Liver (tissue), 9 donors: ENCODE data around the gene NIT2. TPM values are rescaled to one million over a fixed set of nuclear protein-coding genes. Genes with fewer than 3 reads are reported as not detected.

Experiments
- DNase-seq: peaks from one replicate; pipeline ENCODE4 v3.0.0-alpha.2; 2017; ENCODE audit warnings: low spot score
- H3K27ac ChIP-seq, 2 donors: one replicate each; pipeline ENCODE4 v1.7.0; 2013; ENCODE audit warnings: inconsistent platforms in 2 of 2, low read length in 2 of 2, control low read depth in 1 of 2, low read depth in 1 of 2, mild to moderate bottlenecking in 1 of 2
- H3K27me3 ChIP-seq, 4 donors: one replicate each; pipeline versions ENCODE4 v1.6.1 to v1.7.0; 2013; ENCODE audit warnings: low read length in 3 of 4, inconsistent platforms in 1 of 4, mild to moderate bottlenecking in 1 of 4, moderate library complexity in 1 of 4; ENCODE audit not compliant: control insufficient read depth in 4 of 4, insufficient read depth in 4 of 4
- H3K36me3 ChIP-seq, 4 donors: one replicate each; pipeline versions ENCODE4 v1.6.1 to v1.7.0; 2013; ENCODE audit warnings: low read length in 3 of 4, mild to moderate bottlenecking in 3 of 4, low read depth in 1 of 4, moderate library complexity in 1 of 4; ENCODE audit not compliant: control insufficient read depth in 4 of 4, insufficient read depth in 3 of 4
- H3K4me1 ChIP-seq, 4 donors: one replicate each; pipeline versions ENCODE4 v1.6.1 to v1.7.0; 2013; ENCODE audit warnings: low read length in 3 of 4, mild to moderate bottlenecking in 3 of 4, moderate library complexity in 1 of 4; ENCODE audit not compliant: control insufficient read depth in 4 of 4, insufficient read depth in 4 of 4
- H3K4me3 ChIP-seq, 3 donors: one replicate each; pipeline versions ENCODE4 v1.6.1 to v1.7.0; 2013; ENCODE audit warnings: low read length in 3 of 3, control low read depth in 1 of 3, low read depth in 1 of 3, mild to moderate bottlenecking in 1 of 3
- H3K9ac ChIP-seq, 2 donors: one replicate each; pipeline ENCODE4 v1.7.0; 2013; ENCODE audit warnings: low read length in 2 of 2, mild to moderate bottlenecking in 2 of 2, moderate library complexity in 2 of 2, control low read depth in 1 of 2, low read depth in 1 of 2
- H3K9me3 ChIP-seq, 4 donors: one replicate each; pipeline versions ENCODE4 v1.6.1 to v1.7.0; 2013; ENCODE audit warnings: low read length in 3 of 4; ENCODE audit not compliant: control insufficient read depth in 4 of 4
- CTCF ChIP-seq: fragments of 150-350 bp; IDR thresholded peaks from 2 replicates; pipeline ENCODE4 v1.5.1; 2017; ENCODE audit warnings: improper control_type of control experiment, low read depth, low read length; ENCODE audit not compliant: missing input control
- EGR1 ChIP-seq, 2 donors: IDR thresholded peaks; 2 replicates each; pipeline ENCODE4 v1.6.1; 2016 to 2018; ENCODE audit warnings: antibody characterized with exemption in 2 of 2, low read depth in 2 of 2
- FOXA1 ChIP-seq: IDR thresholded peaks from 2 replicates; pipeline ENCODE4 v1.6.1; 2016; ENCODE audit warnings: antibody characterized with exemption
- HNF4A ChIP-seq, 2 donors: conservative IDR thresholded peaks; 2 replicates each; pipeline ENCODE4 v1.6.1; 2016; ENCODE audit warnings: antibody characterized with exemption in 2 of 2, mild to moderate bottlenecking in 2 of 2
- HNF4G ChIP-seq: IDR thresholded peaks from 2 replicates; pipeline ENCODE4 v1.6.1; 2016; ENCODE audit warnings: antibody characterized with exemption
- MAX ChIP-seq: IDR thresholded peaks from 2 replicates; pipeline ENCODE4 v1.6.1; 2016; ENCODE audit warnings: antibody characterized with exemption
- RAD21 ChIP-seq, 2 donors: IDR thresholded peaks; 2 replicates each; pipeline ENCODE4 v1.6.1; 2016; ENCODE audit warnings: antibody characterized with exemption in 2 of 2, mild to moderate bottlenecking in 2 of 2
- RXRA ChIP-seq, 2 donors: IDR thresholded peaks; 2 replicates each; pipeline ENCODE4 v1.6.1; 2017 to 2018; ENCODE audit warnings: antibody characterized with exemption in 2 of 2, mild to moderate bottlenecking in 1 of 2
- SP1 ChIP-seq: IDR thresholded peaks from 2 replicates; pipeline ENCODE4 v1.6.1; 2018; ENCODE audit warnings: antibody characterized with exemption, mild to moderate bottlenecking
- TAF1 ChIP-seq: conservative IDR thresholded peaks from 2 replicates; pipeline ENCODE4 v1.6.1; 2016; ENCODE audit warnings: antibody characterized with exemption, mild to moderate bottlenecking
- YY1 ChIP-seq: IDR thresholded peaks from 2 replicates; pipeline ENCODE4 v1.6.1; 2016; ENCODE audit warnings: antibody characterized with exemption, mild to moderate bottlenecking
- WGBS: extraction: QIAGEN DNeasy Blood & Tissue Kit; methylation state at CpG from one replicate; pipeline ENCODE4 v1.1.7; 2013; 5-methylcytosine and 5-hydroxymethylcytosine counted together
- polyA plus RNA-seq, 2 donors: library from polyadenylated mRNA; stranded (reverse) in 1 of 2; unstranded in 1 of 2; fragments of 200-250 nt in 1 of 2; fragments of >200 nt in 1 of 2; fragmentation: Nextera tagmentation in 1 of 2; extraction: Ambion mirVana in 1 of 2; gene quantifications; one replicate each; pipeline versions ENCODE4 v1.2.1 to v1.2.3, GENCODE V29; 2013 to 2015
- total RNA-seq, 2 donors: library from RNA; depleted of rRNA; stranded (reverse); fragments of >200 nt; gene quantifications; one replicate each; pipeline ENCODE4 v1.2.3, GENCODE V29; 2014
- TF ChIP-seq, protein P1 (sequence below): IDR thresholded peaks from 2 replicates; pipeline ENCODE4 v1.6.1; 2016; ENCODE audit warnings: antibody characterized with exemption
- TF ChIP-seq, protein P2 (sequence below): IDR thresholded peaks from 2 replicates; pipeline ENCODE4 v1.6.1; 2016; ENCODE audit warnings: antibody characterized with exemption, mild to moderate bottlenecking
- TF ChIP-seq, protein P3 (sequence below): IDR thresholded peaks from 2 replicates; pipeline ENCODE4 v1.6.1; 2016; ENCODE audit warnings: antibody characterized with exemption
- donor health status: healthy.
- donor health status: healthy.
- donor health status: healthy.
- donor health status: healthy.
- donor health status: healthy.

The NIT2 gene
- total and polyA plus RNA-seq, 4 donors, result 32.4 to 243 (median 55.3) TPM

DNA sequence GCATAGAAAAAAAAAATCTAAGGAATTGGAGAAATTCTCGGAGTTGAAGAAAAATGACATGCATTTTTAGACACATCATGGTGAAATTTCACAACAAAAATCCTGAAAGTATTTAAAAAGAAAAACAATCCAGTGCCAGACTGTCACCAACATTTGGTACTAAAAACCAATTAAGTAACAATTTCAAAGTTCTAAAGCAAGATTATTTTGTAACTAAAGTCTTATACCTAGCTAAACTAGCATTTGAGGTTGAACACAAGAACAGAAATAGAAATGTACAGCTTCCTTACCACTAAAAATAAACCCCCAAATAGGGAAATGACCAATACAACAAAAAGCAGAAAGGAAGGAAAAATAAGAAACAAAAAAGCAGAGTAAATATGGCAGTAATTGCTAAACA is 54.5 kb downstream of the NIT2 start:
- no peak overlapping the region for H3K27ac ChIP-seq
- no peak for DNase-seq
- H3K36me3 ChIP-seq, result peaks cover 5 to 12% (median 7%) of the 10 kb centered on the region in 4 donors
- no peaks in the 10 kb centered on the region for H3K9me3 ChIP-seq
- no peak overlapping the region for H3K4me3 ChIP-seq
- no peaks in the 10 kb centered on the region for H3K27me3 ChIP-seq
- 99% methylated on average over 1 of the region's 1 CpG for WGBS
- no peak overlapping the region for H3K9ac ChIP-seq
- TF ChIP-seq MAX, result no peak
- no peak for TF ChIP-seq RXRA (IDR thresholded peaks at IDR 0.05)
- no peak for TF ChIP-seq RAD21 (IDR thresholded peaks at IDR 0.05)
- TF ChIP-seq SP1, result no peak
- no peak for TF ChIP-seq EGR1 (IDR thresholded peaks at IDR 0.05; ENCODE audit: low read depth in 2 of 2)
- TF ChIP-seq, protein P1, sequence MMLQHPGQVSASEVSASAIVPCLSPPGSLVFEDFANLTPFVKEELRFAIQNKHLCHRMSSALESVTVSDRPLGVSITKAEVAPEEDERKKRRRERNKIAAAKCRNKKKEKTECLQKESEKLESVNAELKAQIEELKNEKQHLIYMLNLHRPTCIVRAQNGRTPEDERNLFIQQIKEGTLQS, result no peak
- TF ChIP-seq, protein P2, sequence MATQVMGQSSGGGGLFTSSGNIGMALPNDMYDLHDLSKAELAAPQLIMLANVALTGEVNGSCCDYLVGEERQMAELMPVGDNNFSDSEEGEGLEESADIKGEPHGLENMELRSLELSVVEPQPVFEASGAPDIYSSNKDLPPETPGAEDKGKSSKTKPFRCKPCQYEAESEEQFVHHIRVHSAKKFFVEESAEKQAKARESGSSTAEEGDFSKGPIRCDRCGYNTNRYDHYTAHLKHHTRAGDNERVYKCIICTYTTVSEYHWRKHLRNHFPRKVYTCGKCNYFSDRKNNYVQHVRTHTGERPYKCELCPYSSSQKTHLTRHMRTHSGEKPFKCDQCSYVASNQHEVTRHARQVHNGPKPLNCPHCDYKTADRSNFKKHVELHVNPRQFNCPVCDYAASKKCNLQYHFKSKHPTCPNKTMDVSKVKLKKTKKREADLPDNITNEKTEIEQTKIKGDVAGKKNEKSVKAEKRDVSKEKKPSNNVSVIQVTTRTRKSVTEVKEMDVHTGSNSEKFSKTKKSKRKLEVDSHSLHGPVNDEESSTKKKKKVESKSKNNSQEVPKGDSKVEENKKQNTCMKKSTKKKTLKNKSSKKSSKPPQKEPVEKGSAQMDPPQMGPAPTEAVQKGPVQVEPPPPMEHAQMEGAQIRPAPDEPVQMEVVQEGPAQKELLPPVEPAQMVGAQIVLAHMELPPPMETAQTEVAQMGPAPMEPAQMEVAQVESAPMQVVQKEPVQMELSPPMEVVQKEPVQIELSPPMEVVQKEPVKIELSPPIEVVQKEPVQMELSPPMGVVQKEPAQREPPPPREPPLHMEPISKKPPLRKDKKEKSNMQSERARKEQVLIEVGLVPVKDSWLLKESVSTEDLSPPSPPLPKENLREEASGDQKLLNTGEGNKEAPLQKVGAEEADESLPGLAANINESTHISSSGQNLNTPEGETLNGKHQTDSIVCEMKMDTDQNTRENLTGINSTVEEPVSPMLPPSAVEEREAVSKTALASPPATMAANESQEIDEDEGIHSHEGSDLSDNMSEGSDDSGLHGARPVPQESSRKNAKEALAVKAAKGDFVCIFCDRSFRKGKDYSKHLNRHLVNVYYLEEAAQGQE, result no peak
- TF ChIP-seq YY1, result no peak
- TF ChIP-seq CTCF, result no peak
- peaks cover 5 to 27% (median 16%) of the 10 kb centered on the region in 4 donors for H3K4me1 ChIP-seq

DNA sequence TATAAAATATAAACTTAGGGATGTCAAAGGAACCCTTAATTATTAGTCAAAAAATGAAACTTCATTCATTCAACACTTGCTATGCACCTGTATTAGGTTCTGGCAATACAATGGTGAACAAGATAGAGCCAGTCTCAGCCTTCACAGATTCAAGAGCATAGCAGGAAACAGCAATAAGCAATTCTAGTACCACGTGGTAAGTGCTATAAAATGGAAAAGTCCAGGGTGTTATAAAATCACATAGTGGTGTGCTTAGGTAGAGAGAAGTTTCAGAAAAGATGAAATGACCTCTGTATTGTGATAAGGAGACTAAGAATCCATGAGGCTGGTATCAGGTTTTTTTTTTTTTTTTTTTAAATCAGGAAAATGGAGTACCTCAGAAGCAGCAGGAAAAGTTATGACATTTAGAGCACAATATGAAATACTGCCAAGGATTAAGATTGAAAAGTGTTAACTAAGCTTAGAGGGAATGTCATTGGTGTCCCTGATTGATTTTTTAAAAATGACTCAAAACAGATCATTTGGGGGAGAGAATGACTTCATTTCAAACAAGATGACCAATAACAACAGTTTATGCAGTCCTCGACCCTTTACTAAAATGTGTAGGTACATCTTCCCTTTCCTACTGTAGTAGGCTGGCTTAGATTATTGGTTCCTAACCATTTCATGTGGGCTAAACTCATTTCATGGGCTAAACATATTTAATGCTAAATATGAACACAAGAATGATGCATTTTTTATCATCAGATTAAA is 61.3 kb downstream of the NIT2 start:
- Histone ChIP-seq H3K27ac (no peak overlapping the region), H3K9ac (peak overlapping the region in 1 of 2 donors; percentile 9), H3K4me3 (no peak overlapping the region), H3K9me3 (no peaks in the 10 kb centered on the region), H3K4me1 (peaks cover 6 to 41% (median 35%) of the 10 kb centered on the region in 4 donors), H3K27me3 (no peaks in the 10 kb centered on the region), H3K36me3 (no peaks in the 10 kb centered on the region)
- TF ChIP-seq CTCF, result no peak
- no peak for TF ChIP-seq EGR1 (IDR thresholded peaks at IDR 0.05; ENCODE audit: low read depth in 2 of 2)
- TF ChIP-seq HNF4A (conservative IDR thresholded peaks at IDR 0.05), result no peak
- no peak for TF ChIP-seq FOXA1
- TF ChIP-seq RAD21 (IDR thresholded peaks at IDR 0.05), result no peak
- no peak for TF ChIP-seq SP1
- TF ChIP-seq, protein P3, sequence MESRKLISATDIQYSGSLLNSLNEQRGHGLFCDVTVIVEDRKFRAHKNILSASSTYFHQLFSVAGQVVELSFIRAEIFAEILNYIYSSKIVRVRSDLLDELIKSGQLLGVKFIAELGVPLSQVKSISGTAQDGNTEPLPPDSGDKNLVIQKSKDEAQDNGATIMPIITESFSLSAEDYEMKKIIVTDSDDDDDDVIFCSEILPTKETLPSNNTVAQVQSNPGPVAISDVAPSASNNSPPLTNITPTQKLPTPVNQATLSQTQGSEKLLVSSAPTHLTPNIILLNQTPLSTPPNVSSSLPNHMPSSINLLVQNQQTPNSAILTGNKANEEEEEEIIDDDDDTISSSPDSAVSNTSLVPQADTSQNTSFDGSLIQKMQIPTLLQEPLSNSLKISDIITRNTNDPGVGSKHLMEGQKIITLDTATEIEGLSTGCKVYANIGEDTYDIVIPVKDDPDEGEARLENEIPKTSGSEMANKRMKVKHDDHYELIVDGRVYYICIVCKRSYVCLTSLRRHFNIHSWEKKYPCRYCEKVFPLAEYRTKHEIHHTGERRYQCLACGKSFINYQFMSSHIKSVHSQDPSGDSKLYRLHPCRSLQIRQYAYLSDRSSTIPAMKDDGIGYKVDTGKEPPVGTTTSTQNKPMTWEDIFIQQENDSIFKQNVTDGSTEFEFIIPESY, result no peak
- TF ChIP-seq HNF4G, result no peak
- TF ChIP-seq TAF1, result no peak
- no peak for TF ChIP-seq MAX
- TF ChIP-seq, protein P2, result no peak
- TF ChIP-seq YY1, result no peak
- 65% methylated on average over 2 of the region's 2 CpGs for WGBS
- DNase-seq, result no peak
